Lung (tissue), 12 donors: ENCODE results near the gene SIK3. TPM values are rescaled to one million over a fixed set of nuclear protein-coding genes. Genes with fewer than 3 reads are reported as not detected.

Experiments
- ATAC-seq: fragments of 200-7000 bp; cut with Tn5 transposase; one replicate; pipeline ENCODE4 v1.9.1; 2020; ENCODE audit warnings: moderate number of reproducible peaks; ENCODE audit not compliant: insufficient read depth, low FRiP score
- DNase-seq, 3 donors: peaks; one replicate each; pipeline ENCODE4 v3.0.0-alpha.2; 2013 to 2017
- H3K27ac ChIP-seq, 2 donors: one replicate each; pipeline ENCODE4 v1.5.1; 2013; ENCODE audit warnings: mild to moderate bottlenecking in 2 of 2, moderate library complexity in 2 of 2, control low read depth in 1 of 2, inconsistent platforms in 1 of 2, low read depth in 1 of 2, low read length in 1 of 2
- H3K27me3 ChIP-seq, 3 donors: one replicate each; pipeline ENCODE4 v1.5.1; 2013; ENCODE audit warnings: low read length in 2 of 3; ENCODE audit not compliant: control insufficient read depth in 3 of 3, insufficient read depth in 3 of 3
- H3K36me3 ChIP-seq, 4 donors: one replicate each; pipeline ENCODE4 v1.5.1; 2013; ENCODE audit warnings: low read length in 4 of 4, mild to moderate bottlenecking in 1 of 4, moderate library complexity in 1 of 4; ENCODE audit not compliant: control insufficient read depth in 4 of 4, insufficient read depth in 4 of 4
- H3K4me1 ChIP-seq, 5 donors: one replicate each; pipeline ENCODE4 v1.5.1; 2013; ENCODE audit warnings: low read length in 5 of 5, mild to moderate bottlenecking in 2 of 5, moderate library complexity in 1 of 5; ENCODE audit not compliant: control insufficient read depth in 5 of 5, insufficient read depth in 5 of 5
- H3K4me3 ChIP-seq: one replicate; pipeline ENCODE4 v1.5.1; 2013; ENCODE audit warnings: mild to moderate bottlenecking, control low read depth, moderate library complexity
- H3K9ac ChIP-seq, 2 donors: one replicate each; pipeline ENCODE4 v1.5.1; 2013; ENCODE audit warnings: low read length in 2 of 2, control low read depth in 1 of 2; ENCODE audit not compliant: insufficient read depth in 1 of 2
- H3K9me3 ChIP-seq, 4 donors: one replicate each; pipeline ENCODE4 v1.5.1; 2013; ENCODE audit warnings: low read length in 3 of 4, mild to moderate bottlenecking in 1 of 4, moderate library complexity in 1 of 4; ENCODE audit not compliant: control insufficient read depth in 4 of 4, insufficient read depth in 3 of 4
- WGBS, 2 donors: extraction: QIAGEN DNeasy Blood & Tissue Kit; methylation state at CpG; one replicate each; pipeline ENCODE4 v1.1.7; 2013; 5-methylcytosine and 5-hydroxymethylcytosine counted together
- polyA plus RNA-seq, 2 donors: library from polyadenylated mRNA; stranded (reverse); fragments of 200-250 nt; gene quantifications; one replicate each; pipeline ENCODE4 v1.2.1, GENCODE V29; 2013
- total RNA-seq, 2 donors: library from RNA; depleted of rRNA in 1 of 2; stranded (reverse); fragments of >200 nt in 1 of 2; gene quantifications; one replicate each; pipeline ENCODE4 v1.2.1, GENCODE V29; 2014 to 2021
- TF ChIP-seq, protein P1 (sequence below): IDR thresholded peaks from 2 replicates; pipeline ENCODE4 v1.5.1; 2012; ENCODE audit warnings: mild to moderate bottlenecking; ENCODE audit errors: control extremely low read depth, extremely low read depth
- donor health status: control.
- donor health status: control.
- donor health status: Bipolar disorder and iron deficiency.
- donor health status: healthy.
- donor health status: DM: yes; HTN: yes; CAD: no.

The SIK3 gene
- total and polyA plus RNA-seq, 4 donors, result 9.0 to 43.4 (median 29.6) TPM

DNA sequence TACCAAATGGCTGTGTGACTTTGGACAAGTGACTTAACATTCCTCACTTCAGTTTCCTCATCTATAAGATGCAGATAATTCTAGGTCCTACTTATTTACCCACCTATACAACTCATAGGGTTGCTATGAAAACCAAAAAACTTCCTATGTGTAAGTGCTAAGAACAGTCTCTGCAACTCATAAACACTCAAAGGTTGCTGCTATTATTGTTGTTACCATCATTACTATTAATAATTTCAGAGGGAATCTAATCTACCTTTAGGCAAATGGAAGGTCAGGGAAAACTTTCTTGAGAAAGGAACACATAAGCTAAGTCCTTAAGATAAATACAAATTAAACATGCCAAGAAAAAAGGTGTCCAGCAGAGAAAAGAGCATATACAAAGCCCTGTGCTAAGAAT, 40.5 kb downstream of the SIK3 start:
- no peak overlapping the region for H3K27ac ChIP-seq
- DNase-seq (no peak), ATAC-seq (no peak)
- H3K9ac ChIP-seq, result no peak overlapping the region
- no peaks in the 10 kb centered on the region for H3K27me3 ChIP-seq
- peaks cover 0 to 18% (median 2%) of the 10 kb centered on the region in 5 donors for H3K4me1 ChIP-seq
- no peak overlapping the region for H3K4me3 ChIP-seq
- TF ChIP-seq, protein P1, sequence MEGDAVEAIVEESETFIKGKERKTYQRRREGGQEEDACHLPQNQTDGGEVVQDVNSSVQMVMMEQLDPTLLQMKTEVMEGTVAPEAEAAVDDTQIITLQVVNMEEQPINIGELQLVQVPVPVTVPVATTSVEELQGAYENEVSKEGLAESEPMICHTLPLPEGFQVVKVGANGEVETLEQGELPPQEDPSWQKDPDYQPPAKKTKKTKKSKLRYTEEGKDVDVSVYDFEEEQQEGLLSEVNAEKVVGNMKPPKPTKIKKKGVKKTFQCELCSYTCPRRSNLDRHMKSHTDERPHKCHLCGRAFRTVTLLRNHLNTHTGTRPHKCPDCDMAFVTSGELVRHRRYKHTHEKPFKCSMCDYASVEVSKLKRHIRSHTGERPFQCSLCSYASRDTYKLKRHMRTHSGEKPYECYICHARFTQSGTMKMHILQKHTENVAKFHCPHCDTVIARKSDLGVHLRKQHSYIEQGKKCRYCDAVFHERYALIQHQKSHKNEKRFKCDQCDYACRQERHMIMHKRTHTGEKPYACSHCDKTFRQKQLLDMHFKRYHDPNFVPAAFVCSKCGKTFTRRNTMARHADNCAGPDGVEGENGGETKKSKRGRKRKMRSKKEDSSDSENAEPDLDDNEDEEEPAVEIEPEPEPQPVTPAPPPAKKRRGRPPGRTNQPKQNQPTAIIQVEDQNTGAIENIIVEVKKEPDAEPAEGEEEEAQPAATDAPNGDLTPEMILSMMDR, result no peak
- H3K36me3 ChIP-seq, result no peaks in the 10 kb centered on the region
- H3K9me3 ChIP-seq, result no peaks in the 10 kb centered on the region

DNA sequence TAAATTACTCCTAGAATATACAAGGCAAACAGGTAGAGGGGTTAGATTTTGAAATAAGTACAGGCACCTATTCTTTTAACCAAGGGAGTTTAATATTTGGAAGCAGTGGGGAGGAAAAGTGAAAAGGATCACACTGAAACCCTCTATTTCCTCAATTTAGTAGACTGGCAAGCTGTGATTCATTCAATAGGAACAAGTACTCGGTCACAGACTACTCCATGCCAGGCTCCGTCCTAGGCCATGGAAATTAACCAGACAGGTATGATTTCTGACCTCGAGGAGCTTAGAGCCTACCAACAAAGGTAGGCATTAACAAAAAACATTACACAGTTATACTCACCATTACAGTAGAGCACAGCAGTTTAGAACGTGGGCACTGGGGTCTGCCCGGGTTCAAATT, 40.9 kb downstream of the SIK3 start:
- no peak overlapping the region for H3K27ac ChIP-seq
- DNase-seq (no peak), ATAC-seq (no peak)
- H3K36me3 ChIP-seq, result no peaks in the 10 kb centered on the region
- TF ChIP-seq, protein P1, result no peak
- H3K9me3 ChIP-seq, result no peaks in the 10 kb centered on the region
- H3K4me1 ChIP-seq, result peaks cover 0 to 16% (median 2%) of the 10 kb centered on the region in 5 donors
- no peak overlapping the region for H3K4me3 ChIP-seq
- whole genome bisulfite sequencing, 2 donors, result 92 to 94% methylated on average over 5 of the region's 5 CpGs
- no peak overlapping the region for H3K9ac ChIP-seq
- H3K27me3 ChIP-seq, result no peaks in the 10 kb centered on the region

DNA sequence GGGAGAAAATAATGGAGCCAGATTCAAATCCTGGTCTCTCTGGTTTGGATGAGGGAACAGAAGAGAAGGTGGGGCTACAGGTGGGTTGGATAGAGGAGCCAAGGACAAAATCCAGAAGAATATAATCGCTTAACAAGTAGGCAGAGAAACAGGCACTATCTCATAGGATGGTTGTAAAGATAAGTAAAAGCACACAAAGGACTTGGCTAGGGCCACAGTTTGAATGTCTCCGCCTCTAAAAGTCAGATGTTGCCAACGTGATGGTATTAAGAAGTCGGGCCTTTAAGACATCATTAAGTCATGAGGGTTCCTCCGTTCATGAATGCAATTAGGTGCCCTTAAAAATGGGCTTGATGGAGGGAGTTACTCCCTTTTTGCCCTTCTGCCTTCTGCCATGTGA, 42.8 kb downstream of the SIK3 start:
- 90 to 93% methylated on average over 5 of the region's 5 CpGs for WGBS, 2 donors
- Histone ChIP-seq H3K27me3 (no peaks in the 10 kb centered on the region), H3K36me3 (no peaks in the 10 kb centered on the region), H3K4me1 (peaks cover 0 to 16% (median 2%) of the 10 kb centered on the region in 5 donors), H3K9me3 (no peaks in the 10 kb centered on the region), H3K4me3 (no peak overlapping the region), H3K9ac (no peak overlapping the region), H3K27ac (no peak overlapping the region)
- TF ChIP-seq, protein P1, result no peak
- DNase-seq, result no peak
- ATAC-seq, result no peak

DNA sequence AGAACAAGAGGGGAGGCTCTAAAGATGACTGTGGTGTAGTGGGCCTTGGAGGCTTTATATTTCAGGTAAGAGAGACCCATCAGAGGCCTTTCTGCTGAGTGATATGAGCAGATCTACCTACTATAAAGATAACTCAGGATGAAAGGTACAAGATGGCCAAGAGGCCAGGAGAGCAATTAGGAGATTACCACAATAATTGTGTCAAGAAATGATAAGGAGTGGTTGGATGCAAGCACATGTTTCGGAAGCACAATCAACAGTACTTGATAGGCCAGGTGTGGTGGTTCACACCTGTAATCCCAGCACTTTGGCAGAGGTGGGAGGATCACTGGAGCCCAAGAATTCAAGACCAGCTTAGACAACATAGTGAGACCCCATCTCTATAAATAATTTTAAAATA, 43.8 kb downstream of the SIK3 start:
- no peaks in the 10 kb centered on the region for H3K36me3 ChIP-seq
- no peaks in the 10 kb centered on the region for H3K27me3 ChIP-seq
- 94 to 96% methylated on average over 1 of the region's 1 CpG for WGBS, 2 donors
- H3K27ac ChIP-seq, result no peak overlapping the region
- TF ChIP-seq, protein P1, result no peak
- H3K9ac ChIP-seq, result no peak overlapping the region
- ATAC-seq (no peak), DNase-seq (no peak)
- peaks cover 0 to 16% (median 2%) of the 10 kb centered on the region in 5 donors for H3K4me1 ChIP-seq
- no peak overlapping the region for H3K4me3 ChIP-seq
- H3K9me3 ChIP-seq, result no peaks in the 10 kb centered on the region
